ENCODE measurements around the gene LY6G5C. TPM values are rescaled to one million over a fixed set of nuclear protein-coding genes. Genes with fewer than 3 reads are reported as not detected.
A peak's percentile ranks its signal among the peaks of the same experiment; 100 is the strongest.

LY6G5C gene
- total and polyA plus RNA-seq, 2 of the 13 experiments (the other 11 are each of a cell fraction or from before 2014, with no cell fraction given) = 0.33 to 0.55 TPM

GRCh38 chr6:31658983-31659648 is 21.8 kb downstream of the LY6G5C start (continued):
- TF ChIP-seq MXD3 (CRISPR knock-in tag; IDR thresholded peaks at IDR 0.05) (peak; percentile 18; the same call in 1 of the 2 replicates), TRIM24 (CRISPR knock-in tag; IDR thresholded peaks at IDR 0.05) (no peak), ZNF747 (CRISPR knock-in tag; IDR thresholded peaks at IDR 0.05; ENCODE audit: borderline replicate concordance) (no peak), MYNN (CRISPR knock-in tag; IDR thresholded peaks at IDR 0.05; ENCODE audit: low read depth) (no peak), CREBL2 (CRISPR knock-in tag; IDR thresholded peaks at IDR 0.05; ENCODE audit: borderline replicate concordance) (no peak), ZNF446 (CRISPR knock-in tag; IDR thresholded peaks at IDR 0.05) (no peak), AHDC1 (CRISPR knock-in tag; IDR thresholded peaks at IDR 0.05; ENCODE audit: borderline replicate concordance) (no peak), REL (CRISPR knock-in tag; conservative IDR thresholded peaks at IDR 0.05) (no peak), KDM5B (CRISPR knock-in tag; IDR thresholded peaks at IDR 0.05; ENCODE audit: borderline replicate concordance) (peak; percentile 67), ZNF550 (CRISPR knock-in tag; IDR thresholded peaks at IDR 0.05; ENCODE audit: borderline replicate concordance) (0 out of 2 replicates have a peak, but pooled peaks have one; percentile 9), SMARCE1 (IDR thresholded peaks at IDR 0.05; ENCODE audit: borderline replicate concordance) (no peak), PHF8 (CRISPR knock-in tag; IDR thresholded peaks at IDR 0.05) (peak; percentile 47; the same call in 1 of the 2 replicates), IKZF4 (CRISPR knock-in tag; IDR thresholded peaks at IDR 0.05; ENCODE audit: borderline replicate concordance, low read depth, not compliant biosample characterization) (no peak), ZNF335 (CRISPR knock-in tag; IDR thresholded peaks at IDR 0.05) (no peak), RXRA (CRISPR knock-in tag; IDR thresholded peaks at IDR 0.05) (no peak), ZNF121 (CRISPR knock-in tag; IDR thresholded peaks at IDR 0.05) (no peak)
- TF ChIP-seq, protein P1, sequence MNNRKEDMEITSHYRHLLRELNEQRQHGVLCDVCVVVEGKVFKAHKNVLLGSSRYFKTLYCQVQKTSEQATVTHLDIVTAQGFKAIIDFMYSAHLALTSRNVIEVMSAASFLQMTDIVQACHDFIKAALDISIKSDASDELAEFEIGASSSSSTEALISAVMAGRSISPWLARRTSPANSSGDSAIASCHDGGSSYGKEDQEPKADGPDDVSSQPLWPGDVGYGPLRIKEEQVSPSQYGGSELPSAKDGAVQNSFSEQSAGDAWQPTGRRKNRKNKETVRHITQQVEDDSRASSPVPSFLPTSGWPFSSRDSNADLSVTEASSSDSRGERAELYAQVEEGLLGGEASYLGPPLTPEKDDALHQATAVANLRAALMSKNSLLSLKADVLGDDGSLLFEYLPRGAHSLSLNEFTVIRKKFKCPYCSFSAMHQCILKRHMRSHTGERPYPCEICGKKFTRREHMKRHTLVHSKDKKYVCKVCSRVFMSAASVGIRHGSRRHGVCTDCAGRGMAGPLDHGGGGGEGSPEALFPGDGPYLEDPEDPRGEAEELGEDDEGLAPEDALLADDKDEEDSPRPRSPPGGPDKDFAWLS (CRISPR knock-in tag; IDR thresholded peaks at IDR 0.05; ENCODE audit: borderline replicate concordance) = no peak
- TF ChIP-seq, protein P2, sequence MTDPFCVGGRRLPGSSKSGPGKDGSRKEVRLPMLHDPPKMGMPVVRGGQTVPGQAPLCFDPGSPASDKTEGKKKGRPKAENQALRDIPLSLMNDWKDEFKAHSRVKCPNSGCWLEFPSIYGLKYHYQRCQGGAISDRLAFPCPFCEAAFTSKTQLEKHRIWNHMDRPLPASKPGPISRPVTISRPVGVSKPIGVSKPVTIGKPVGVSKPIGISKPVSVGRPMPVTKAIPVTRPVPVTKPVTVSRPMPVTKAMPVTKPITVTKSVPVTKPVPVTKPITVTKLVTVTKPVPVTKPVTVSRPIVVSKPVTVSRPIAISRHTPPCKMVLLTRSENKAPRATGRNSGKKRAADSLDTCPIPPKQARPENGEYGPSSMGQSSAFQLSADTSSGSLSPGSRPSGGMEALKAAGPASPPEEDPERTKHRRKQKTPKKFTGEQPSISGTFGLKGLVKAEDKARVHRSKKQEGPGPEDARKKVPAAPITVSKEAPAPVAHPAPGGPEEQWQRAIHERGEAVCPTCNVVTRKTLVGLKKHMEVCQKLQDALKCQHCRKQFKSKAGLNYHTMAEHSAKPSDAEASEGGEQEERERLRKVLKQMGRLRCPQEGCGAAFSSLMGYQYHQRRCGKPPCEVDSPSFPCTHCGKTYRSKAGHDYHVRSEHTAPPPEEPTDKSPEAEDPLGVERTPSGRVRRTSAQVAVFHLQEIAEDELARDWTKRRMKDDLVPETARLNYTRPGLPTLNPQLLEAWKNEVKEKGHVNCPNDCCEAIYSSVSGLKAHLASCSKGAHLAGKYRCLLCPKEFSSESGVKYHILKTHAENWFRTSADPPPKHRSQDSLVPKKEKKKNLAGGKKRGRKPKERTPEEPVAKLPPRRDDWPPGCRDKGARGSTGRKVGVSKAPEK (CRISPR knock-in tag; IDR thresholded peaks at IDR 0.05; ENCODE audit: borderline replicate concordance) = peak; percentile 31; the same call in 1 of the 2 replicates
